CD4-positive, alpha-beta T cell treated with Interleukin-21 for 1 hour (primary cell): ENCODE data around the gene ZNF185.
A peak's percentile ranks its signal among the peaks of the same experiment; 100 is the strongest.
"Not testable (repeated sequence)": the region's sequence is repeated elsewhere in the genome, so short reads cannot be mapped to it uniquely, and the experiment has no call there.

ENCODE experiments used
- DNase-seq: peaks from one replicate; pipeline ENCODE4 v3.0.0-alpha.2; 2020

Gene ZNF185

GRCh38 chrX:152895724-152896420 lies 2.0 kb upstream of the ZNF185 start:
- no peak for DNase-seq

- no peak for DNase-seq
Observed at GRCh38 chrX:152896450-152896849, 1.4 kb upstream of the ZNF185 start.

GRCh38 chrX:152898442-152898841 lies 575 bp downstream of the ZNF185 start:
- no peak for DNase-seq

GRCh38 chrX:152899111-152899873 lies 1.4 kb downstream of the ZNF185 start:
- no peak for DNase-seq

- DNase-seq: no peak
Observed at GRCh38 chrX:152899874-152900719, 2.2 kb downstream of the ZNF185 start.

- no peak for DNase-seq
Observed at GRCh38 chrX:152900937-152901445, 3.1 kb downstream of the ZNF185 start.

- DNase-seq: no peak
Observed at GRCh38 chrX:152901816-152902501, 4.1 kb downstream of the ZNF185 start.

- no peak for DNase-seq
Observed at GRCh38 chrX:152902502-152902820, 4.6 kb downstream of the ZNF185 start.

- DNase-seq: no peak
Observed at GRCh38 chrX:152903589-152903988, 5.7 kb downstream of the ZNF185 start.

- peak; percentile 25 for DNase-seq
Observed at GRCh38 chrX:152904151-152905080, 6.5 kb downstream of the ZNF185 start.

GRCh38 chrX:152905081-152905420 lies 7.2 kb downstream of the ZNF185 start:
- DNase-seq: no peak

- no peak for DNase-seq
Observed at GRCh38 chrX:152907084-152907651, 9.3 kb downstream of the ZNF185 start.

- DNase-seq: no peak
Observed at GRCh38 chrX:152908486-152908885, 10.6 kb downstream of the ZNF185 start.

GRCh38 chrX:152910018-152910417 lies 12.2 kb downstream of the ZNF185 start:
- DNase-seq: not testable (repeated sequence)

GRCh38 chrX:152912106-152912505 lies 14.2 kb downstream of the ZNF185 start:
- no peak for DNase-seq

- no peak for DNase-seq
Observed at GRCh38 chrX:152912641-152913040, 14.8 kb downstream of the ZNF185 start.

- no peak for DNase-seq
Observed at GRCh38 chrX:152913346-152913745, 15.5 kb downstream of the ZNF185 start.

GRCh38 chrX:152913910-152914309 lies 16.0 kb downstream of the ZNF185 start:
- DNase-seq: no peak

GRCh38 chrX:152915541-152916241 lies 17.8 kb downstream of the ZNF185 start:
- DNase-seq: no peak

GRCh38 chrX:152917656-152918579 lies 20.1 kb downstream of the ZNF185 start:
- no peak for DNase-seq
